ENCODE data around the gene FYN. TPM values are rescaled to one million over a fixed set of nuclear protein-coding genes. Genes with fewer than 3 reads are reported as not detected.

FYN gene
- total RNA-seq, 1 donor: 106 TPM

- Histone ChIP-seq H3K27ac (ENCODE audit: low read depth, low read length) (no peak overlapping the region), H3K27me3 (ENCODE audit: insufficient read depth, low read length) (no peaks in the 10 kb centered on the region), H3K4me1 (ENCODE audit: insufficient read depth, low read length) (peaks cover 41% of the 10 kb centered on the region), H3K4me3 (ENCODE audit: insufficient read depth, low read length) (no peak overlapping the region), H2AFZ (ENCODE audit: low read length) (no peak overlapping the region), H3K36me3 (ENCODE audit: insufficient read depth, low read length) (peaks cover 6% of the 10 kb centered on the region), H3K9me3 (ENCODE audit: low read depth, low read length) (no peaks in the 10 kb centered on the region), H3K79me2 (ENCODE audit: insufficient read depth, low read length) (peaks cover 76% of the 10 kb centered on the region), H4K20me1 (ENCODE audit: insufficient read depth, low read length) (peaks cover 19% of the 10 kb centered on the region), H3K4me2 (ENCODE audit: insufficient read depth, low read length) (no peak overlapping the region)
- no peak for TF ChIP-seq CTCF (IDR thresholded peaks at IDR 0.05; ENCODE audit: extremely low read depth, low read depth, low read length)
- DNase-seq (ENCODE audit: insufficient read length, low spot score, missing footprints): no peak
These were observed 27.8 kb downstream of the FYN start for GRCh38 chr6:111845441-111845871.

GRCh38 chr6:111844921-111845320 lies 28.3 kb downstream of the FYN start:
- TF ChIP-seq CTCF (IDR thresholded peaks at IDR 0.05; ENCODE audit: extremely low read depth, low read depth, low read length): no peak
- Histone ChIP-seq H2AFZ (ENCODE audit: low read length) (no peak overlapping the region), H3K79me2 (ENCODE audit: insufficient read depth, low read length) (peaks cover 76% of the 10 kb centered on the region), H3K27me3 (ENCODE audit: insufficient read depth, low read length) (no peaks in the 10 kb centered on the region), H3K4me1 (ENCODE audit: insufficient read depth, low read length) (peaks cover 41% of the 10 kb centered on the region), H3K9me3 (ENCODE audit: low read depth, low read length) (no peaks in the 10 kb centered on the region), H3K27ac (ENCODE audit: low read depth, low read length) (no peak overlapping the region), H3K36me3 (ENCODE audit: insufficient read depth, low read length) (peaks cover 6% of the 10 kb centered on the region), H4K20me1 (ENCODE audit: insufficient read depth, low read length) (peaks cover 19% of the 10 kb centered on the region), H3K4me2 (ENCODE audit: insufficient read depth, low read length) (no peak overlapping the region), H3K4me3 (ENCODE audit: insufficient read depth, low read length) (no peak overlapping the region)
- DNase-seq (ENCODE audit: insufficient read length, low spot score, missing footprints): no peak

GRCh38 chr6:111844376-111844775 lies 28.9 kb downstream of the FYN start:
- Histone ChIP-seq H3K9me3 (ENCODE audit: low read depth, low read length) (no peaks in the 10 kb centered on the region), H4K20me1 (ENCODE audit: insufficient read depth, low read length) (peaks cover 17% of the 10 kb centered on the region), H3K27ac (ENCODE audit: low read depth, low read length) (no peak overlapping the region), H2AFZ (ENCODE audit: low read length) (no peak overlapping the region), H3K4me3 (ENCODE audit: insufficient read depth, low read length) (no peak overlapping the region), H3K36me3 (ENCODE audit: insufficient read depth, low read length) (peaks cover 6% of the 10 kb centered on the region), H3K4me1 (ENCODE audit: insufficient read depth, low read length) (peaks cover 41% of the 10 kb centered on the region), H3K27me3 (ENCODE audit: insufficient read depth, low read length) (no peaks in the 10 kb centered on the region), H3K79me2 (ENCODE audit: insufficient read depth, low read length) (peaks cover 76% of the 10 kb centered on the region), H3K4me2 (ENCODE audit: insufficient read depth, low read length) (no peak overlapping the region)
- TF ChIP-seq CTCF (IDR thresholded peaks at IDR 0.05; ENCODE audit: extremely low read depth, low read depth, low read length): no peak
- DNase-seq (ENCODE audit: insufficient read length, low spot score, missing footprints): no peak

- Histone ChIP-seq H3K4me3 (ENCODE audit: insufficient read depth, low read length) (no peak overlapping the region), H3K4me1 (ENCODE audit: insufficient read depth, low read length) (peaks cover 41% of the 10 kb centered on the region), H2AFZ (ENCODE audit: low read length) (no peak overlapping the region), H3K27me3 (ENCODE audit: insufficient read depth, low read length) (no peaks in the 10 kb centered on the region), H3K4me2 (ENCODE audit: insufficient read depth, low read length) (peak overlapping the region; percentile 56), H4K20me1 (ENCODE audit: insufficient read depth, low read length) (peaks cover 12% of the 10 kb centered on the region), H3K36me3 (ENCODE audit: insufficient read depth, low read length) (peaks cover 6% of the 10 kb centered on the region), H3K9me3 (ENCODE audit: low read depth, low read length) (no peaks in the 10 kb centered on the region), H3K79me2 (ENCODE audit: insufficient read depth, low read length) (peaks cover 77% of the 10 kb centered on the region), H3K27ac (ENCODE audit: low read depth, low read length) (peak overlapping the region; percentile 91)
- TF ChIP-seq CTCF (IDR thresholded peaks at IDR 0.05; ENCODE audit: extremely low read depth, low read depth, low read length): no peak
- DNase-seq (ENCODE audit: insufficient read length, low spot score, missing footprints): no peak
These were observed 29.7 kb downstream of the FYN start for GRCh38 chr6:111843347-111844147.
